HCT116 (cell line): Measurements from ENCODE around the gene CDKN2A. TPM values are rescaled to one million over a fixed set of nuclear protein-coding genes. Genes with fewer than 3 reads are reported as not detected.

Experiments used
- ATAC-seq: fragments of 200-7000 bp; cut with Tn5 transposase; 2 replicates; pipeline ENCODE4 v1.9.1; 2020; ENCODE audit warnings: mild to moderate bottlenecking, moderate library complexity
- BruUV-seq: library from RNA; stranded (reverse); fragments of 400-500 nt; replicated peaks from 2 replicates; lab custom pipeline; 2021; lab: Mats Ljungman, UMichigan
- CTCF ChIA-PET: fragments of 300-600 bp; sonication (Branson Sonifier 250); formaldehyde crosslinking; loops from one replicate; lab custom pipeline; 2021; ENCODE audit warnings: antibody characterized with exemption; lab: Charles Lee
- POLR2A ChIA-PET: fragments of 300-600, 350-600 bp; sonication (Branson Sonifier 250); formaldehyde crosslinking; loops from one replicate; lab custom pipeline; 2021; ENCODE audit warnings: antibody characterized with exemption; lab: Charles Lee
- RAD21 ChIA-PET, 2 experiments: fragments of 300-600 bp; sonication (Branson Sonifier 250); formaldehyde crosslinking; loops; one replicate each; lab custom pipeline; 2023; ENCODE audit warnings: low total read pairs in 2 of 2; ENCODE audit not compliant: uncharacterized antibody in 2 of 2, unreplicated experiment in 2 of 2, low non-redundant PET in 1 of 2; lab: Charles Lee
- DNase-seq: peaks from one replicate; pipeline ENCODE4 v3.0.0-alpha.2; 2010; ENCODE audit warnings: low read depth, low spot score
- H2AFZ ChIP-seq: fragments of 200-600 bp; shearing (Covaris generic), sonication (generic); 2 replicates; pipeline ENCODE4 v1.6.1; 2017; ENCODE audit warnings: low read depth, mixed run types, mixed read lengths, antibody characterized with exemption, low read length; ENCODE audit not compliant: poor library complexity, severe bottlenecking
- H3K27ac ChIP-seq: 2 replicates; pipeline ENCODE4 v1.5.1; 2012; ENCODE audit warnings: low read depth, low read length
- H3K27me3 ChIP-seq: fragments of 200-600 bp; sonication (generic); 2 replicates; pipeline ENCODE4 v1.6.1; 2016; ENCODE audit warnings: mixed run types, low read length, mixed read lengths; ENCODE audit not compliant: insufficient read depth
- H3K36me3 ChIP-seq, 2 experiments: fragments of 200-500 bp in 1 of 2; fragments of 200-600 bp in 1 of 2; sonication (Bioruptor generic) in 1 of 2; sonication (generic) in 1 of 2; 2 replicates each; pipeline versions ENCODE4 v1.5.1 to v1.6.1; 2014 to 2016; ENCODE audit warnings: low read length in 2 of 2, inconsistent platforms in 1 of 2, mixed read lengths in 1 of 2, mixed run types in 1 of 2; ENCODE audit not compliant: insufficient read depth in 2 of 2, control insufficient read depth in 1 of 2
- H3K4me1 ChIP-seq, 2 experiments: fragments of 200-600 bp in 1 of 2; sonication (generic) in 1 of 2; 2 replicates each; pipeline versions ENCODE4 v1.5.1 to v1.6.1; 2012 to 2017; ENCODE audit warnings: low read length in 2 of 2, inconsistent platforms in 1 of 2, mild to moderate bottlenecking in 1 of 2, mixed read lengths in 1 of 2, mixed run types in 1 of 2, moderate library complexity in 1 of 2; ENCODE audit not compliant: insufficient read depth in 2 of 2, control insufficient read depth in 1 of 2
- H3K4me2 ChIP-seq: fragments of 200-600 bp; sonication (generic); 2 replicates; pipeline ENCODE4 v1.6.1; 2017; ENCODE audit warnings: mixed run types, low read length, mixed read lengths
- H3K4me3 ChIP-seq, 2 experiments: fragments of 200-600 bp in 1 of 2; sonication (generic) in 1 of 2; replicated peaks in 1 of 2; 2 replicates each; pipeline ENCODE4 v1.5.1; 2011 to 2016; ENCODE audit warnings: low read length in 2 of 2, control low read depth in 1 of 2, low read depth in 1 of 2, mild to moderate bottlenecking in 1 of 2, mixed read lengths in 1 of 2, mixed run types in 1 of 2
- H3K79me2 ChIP-seq: fragments of 200-600 bp; sonication (generic); 2 replicates; pipeline ENCODE4 v1.6.1; 2017; ENCODE audit warnings: mild to moderate bottlenecking, mixed run types, low read length, moderate library complexity, mixed read lengths; ENCODE audit not compliant: insufficient read depth
- H3K9ac ChIP-seq: fragments of 200-600 bp; sonication (generic); 2 replicates; pipeline ENCODE4 v1.6.1; 2016; ENCODE audit warnings: low read length, mixed read lengths
- H3K9me2 ChIP-seq: fragments of 200-600 bp; sonication (generic), shearing (Covaris generic); 2 replicates; pipeline ENCODE4 v1.6.1; 2017; ENCODE audit warnings: mixed run types, mild to moderate bottlenecking, moderate library complexity; ENCODE audit not compliant: insufficient read depth
- H3K9me3 ChIP-seq, 2 experiments: fragments of 200-500 bp in 1 of 2; fragments of 200-600 bp in 1 of 2; sonication (Bioruptor generic) in 1 of 2; sonication (generic) in 1 of 2; 2 replicates each; pipeline ENCODE4 v1.6.1; 2014 to 2017; ENCODE audit warnings: low read length in 2 of 2, mixed read lengths in 2 of 2, inconsistent platforms in 1 of 2, low read depth in 1 of 2, mild to moderate bottlenecking in 1 of 2, mixed run types in 1 of 2, moderate library complexity in 1 of 2; ENCODE audit not compliant: control insufficient read depth in 1 of 2, insufficient read depth in 1 of 2
- H4K20me1 ChIP-seq: fragments of 200-600 bp; sonication (generic), shearing (Covaris generic); 2 replicates; pipeline ENCODE4 v1.6.1; 2017; ENCODE audit warnings: mixed run types, mild to moderate bottlenecking, moderate library complexity; ENCODE audit not compliant: insufficient read depth
- CBX3 ChIP-seq: IDR thresholded peaks from 2 replicates; pipeline ENCODE4 v1.6.1; 2012; ENCODE audit warnings: low read depth
- CEBPB ChIP-seq: IDR thresholded peaks from 2 replicates; pipeline ENCODE4 v1.6.1; 2012; ENCODE audit warnings: low read depth
- FOSL1 ChIP-seq: IDR thresholded peaks from 2 replicates; pipeline ENCODE4 v1.6.1; 2012; ENCODE audit warnings: low read depth
- JUND ChIP-seq: IDR thresholded peaks from 2 replicates; pipeline ENCODE4 v1.6.1; 2012
- ZFX ChIP-seq: fragments of 450-650 bp; IDR thresholded peaks from 2 replicates; pipeline ENCODE4 v1.6.1; 2017
- intact Hi-C: fragments of 100-400 bp; cut with micrococcal nuclease; formaldehyde crosslinking; loops from 2 replicates; pipeline ENCODE4 v1.10.0; 2022
- total RNA-seq: library from RNA; stranded (reverse); gene quantifications from one replicate; pipeline ENCODE4 v1.2.1, GENCODE V29; 2021; ENCODE audit not compliant: unreplicated experiment
- TF ChIP-seq, protein P1 (sequence below): IDR thresholded peaks from 2 replicates; pipeline ENCODE4 v1.6.1; 2012; ENCODE audit warnings: low read depth

The CDKN2A gene
- total RNA-seq, 1 experiment from 2014 or later = 89.7 TPM

DNA sequence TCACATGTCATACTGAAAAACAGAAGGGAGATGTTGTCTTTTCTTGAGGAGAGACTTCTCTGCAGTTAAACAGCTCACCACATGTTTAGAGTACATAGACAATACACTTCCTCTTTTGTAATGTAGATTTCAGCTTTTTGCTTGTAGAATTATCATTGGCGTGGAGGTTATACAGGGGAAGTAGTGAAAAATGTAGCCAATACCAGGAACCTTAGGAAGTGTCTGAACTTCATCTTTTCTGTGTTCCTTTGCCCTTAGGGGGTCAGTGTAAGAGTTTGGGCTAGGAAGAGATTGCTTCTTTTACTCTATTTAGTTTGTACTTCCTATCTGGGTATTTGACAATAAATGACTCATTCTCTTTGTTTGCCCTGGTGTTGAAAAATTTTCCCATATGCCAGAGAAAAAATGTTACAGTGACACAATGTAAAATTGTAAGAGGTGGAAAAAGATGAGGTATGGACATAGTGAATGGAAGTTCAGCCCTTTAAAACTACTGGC lies 36.0 kb upstream of the CDKN2A start:
- Histone ChIP-seq H3K36me3 (no peaks in the 10 kb centered on the region), H3K9me2 (no peaks in the 10 kb centered on the region), H3K4me3 (no peak overlapping the region), H3K9ac (no peak overlapping the region), H2AFZ (no peak overlapping the region), H3K4me2 (peak overlapping the region; percentile 18; the same call in 1 of the 2 replicates), H3K79me2 (no peaks in the 10 kb centered on the region), H3K27me3 (no peaks in the 10 kb centered on the region)
- no peak for TF ChIP-seq CBX3
- peak; percentile 83 for TF ChIP-seq CEBPB
- peak; percentile 54 for TF ChIP-seq FOSL1
- TF ChIP-seq, protein P1, sequence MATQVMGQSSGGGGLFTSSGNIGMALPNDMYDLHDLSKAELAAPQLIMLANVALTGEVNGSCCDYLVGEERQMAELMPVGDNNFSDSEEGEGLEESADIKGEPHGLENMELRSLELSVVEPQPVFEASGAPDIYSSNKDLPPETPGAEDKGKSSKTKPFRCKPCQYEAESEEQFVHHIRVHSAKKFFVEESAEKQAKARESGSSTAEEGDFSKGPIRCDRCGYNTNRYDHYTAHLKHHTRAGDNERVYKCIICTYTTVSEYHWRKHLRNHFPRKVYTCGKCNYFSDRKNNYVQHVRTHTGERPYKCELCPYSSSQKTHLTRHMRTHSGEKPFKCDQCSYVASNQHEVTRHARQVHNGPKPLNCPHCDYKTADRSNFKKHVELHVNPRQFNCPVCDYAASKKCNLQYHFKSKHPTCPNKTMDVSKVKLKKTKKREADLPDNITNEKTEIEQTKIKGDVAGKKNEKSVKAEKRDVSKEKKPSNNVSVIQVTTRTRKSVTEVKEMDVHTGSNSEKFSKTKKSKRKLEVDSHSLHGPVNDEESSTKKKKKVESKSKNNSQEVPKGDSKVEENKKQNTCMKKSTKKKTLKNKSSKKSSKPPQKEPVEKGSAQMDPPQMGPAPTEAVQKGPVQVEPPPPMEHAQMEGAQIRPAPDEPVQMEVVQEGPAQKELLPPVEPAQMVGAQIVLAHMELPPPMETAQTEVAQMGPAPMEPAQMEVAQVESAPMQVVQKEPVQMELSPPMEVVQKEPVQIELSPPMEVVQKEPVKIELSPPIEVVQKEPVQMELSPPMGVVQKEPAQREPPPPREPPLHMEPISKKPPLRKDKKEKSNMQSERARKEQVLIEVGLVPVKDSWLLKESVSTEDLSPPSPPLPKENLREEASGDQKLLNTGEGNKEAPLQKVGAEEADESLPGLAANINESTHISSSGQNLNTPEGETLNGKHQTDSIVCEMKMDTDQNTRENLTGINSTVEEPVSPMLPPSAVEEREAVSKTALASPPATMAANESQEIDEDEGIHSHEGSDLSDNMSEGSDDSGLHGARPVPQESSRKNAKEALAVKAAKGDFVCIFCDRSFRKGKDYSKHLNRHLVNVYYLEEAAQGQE = no peak
- peak; percentile 46; the same call in 1 of the 2 replicates for TF ChIP-seq JUND
- TF ChIP-seq, all 23 proteins: peak for 3
- DNase-seq (no peak), ATAC-seq (no peak)
- Histone ChIP-seq H4K20me1 (no peaks in the 10 kb centered on the region), H3K4me1 (peaks cover 7 to 8% of the 10 kb centered on the region in 2 experiments; a peak in 3 of 4 replicates), H3K27ac (no peak overlapping the region), H3K9me3 (no peaks in the 10 kb centered on the region)
- POLR2A ChIA-PET = no interaction called here
- intact Hi-C loops = no loop called here
- RAD21 ChIA-PET = no interaction called here
- BruUV-seq = no TSS peak
- CTCF ChIA-PET = no interaction called here

DNA sequence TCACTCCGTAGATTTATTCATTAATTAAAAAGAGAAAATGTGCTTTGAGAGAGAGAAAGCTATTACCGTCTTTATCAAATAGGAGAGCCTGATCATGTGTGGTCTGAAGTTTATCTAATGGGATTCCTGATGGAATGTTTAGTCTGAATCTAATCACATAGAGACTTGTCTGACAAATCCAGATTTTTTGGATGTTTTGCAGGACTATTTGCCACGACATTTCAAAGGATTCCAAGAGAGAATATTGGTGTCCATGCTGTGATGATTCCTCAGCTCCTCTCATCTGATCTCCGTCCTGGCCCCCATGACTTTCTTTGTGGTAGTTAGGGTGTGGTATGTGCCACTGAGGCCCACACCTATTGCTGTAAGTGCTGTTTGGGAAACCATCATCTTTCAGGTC lies 35.0 kb upstream of the CDKN2A start:
- Histone ChIP-seq H3K4me2 (no peak overlapping the region), H2AFZ (no peak overlapping the region), H3K4me1 (peaks cover 7 to 8% of the 10 kb centered on the region in 2 experiments; a peak in 3 of 4 replicates), H3K9me3 (no peaks in the 10 kb centered on the region), H3K9ac (no peak overlapping the region), H3K79me2 (no peaks in the 10 kb centered on the region), H4K20me1 (no peaks in the 10 kb centered on the region), H3K36me3 (no peaks in the 10 kb centered on the region), H3K4me3 (no peak overlapping the region), H3K27me3 (no peaks in the 10 kb centered on the region), H3K27ac (no peak overlapping the region), H3K9me2 (no peaks in the 10 kb centered on the region)
- ChIA-PET POLR2A (interaction anchor here (1.0 to 1.3 kb wide), 2 partner anchors 10 to 20 kb away, joined by 3 read pairs; partner anchors contain the start of gene CDKN2B), CTCF (interaction anchor here (1.1 kb wide), 1 partner anchor 210 kb away, joined by 3 read pairs; no protein-coding TSS in a partner anchor), RAD21 (no interaction called here)
- intact Hi-C loops = no loop called here
- no peak for DNase-seq
- TF ChIP-seq CBX3 = no peak
- no peak for TF ChIP-seq ZFX
- TF ChIP-seq, protein P1 = no peak
- no peak for ATAC-seq
- BruUV-seq = no TSS peak
